Measurements from ENCODE around the gene DNLZ.

The DNLZ gene

GRCh38 chr9:136335296-136336155 lies 28.0 kb downstream of the DNLZ start:
- peaks cover 4% of the 10 kb centered on the region for H3K27me3 Mint-ChIP-seq
- DNase-seq (ENCODE audit: low spot score in 2 of 2), result no peak
- no peaks in the 10 kb centered on the region for H3K36me3 Mint-ChIP-seq
- no peak for ATAC-seq (ENCODE audit: low read depth)
- H3K4me3 Mint-ChIP-seq, result no peak overlapping the region
- H3K9me3 Mint-ChIP-seq, result no peaks in the 10 kb centered on the region
- H3K27ac Mint-ChIP-seq, result no peak overlapping the region
- H3K4me1 Mint-ChIP-seq, result no peaks in the 10 kb centered on the region

GRCh38 chr9:136334541-136334940 lies 29.0 kb downstream of the DNLZ start:
- no peaks in the 10 kb centered on the region for H3K9me3 Mint-ChIP-seq
- peaks cover 5% of the 10 kb centered on the region for H3K27me3 Mint-ChIP-seq
- no peak overlapping the region for H3K4me3 Mint-ChIP-seq
- no peak overlapping the region for H3K27ac Mint-ChIP-seq
- H3K4me1 Mint-ChIP-seq, result no peaks in the 10 kb centered on the region
- H3K36me3 Mint-ChIP-seq, result no peaks in the 10 kb centered on the region
- ATAC-seq (ENCODE audit: low read depth) (no peak), DNase-seq (ENCODE audit: low spot score in 2 of 2) (no peak)

DNA sequence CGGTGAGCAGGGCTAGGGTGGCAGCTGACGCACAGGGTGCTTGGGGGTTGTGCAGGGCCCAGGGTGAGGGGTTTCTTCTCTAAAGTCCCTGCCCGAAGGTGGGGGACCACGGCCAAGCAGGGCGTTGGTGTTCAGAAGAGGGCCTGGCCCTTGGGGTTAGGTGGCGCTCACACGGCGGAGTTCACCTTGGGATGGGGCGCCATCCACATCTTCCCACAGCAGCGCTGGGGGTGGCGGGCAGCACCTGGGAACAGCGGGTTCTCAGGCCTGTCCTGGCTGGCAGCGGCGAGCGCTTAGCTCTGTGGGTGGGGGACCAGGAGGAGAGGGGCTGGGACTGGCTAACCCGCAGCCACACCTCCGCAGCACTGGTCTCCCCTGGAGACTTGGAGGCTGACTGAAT lies 30.1 kb downstream of the DNLZ start:
- Mint-ChIP-seq H3K9me3 (no peaks in the 10 kb centered on the region), H3K27me3 (peaks cover 7% of the 10 kb centered on the region), H3K4me1 (peaks cover 2% of the 10 kb centered on the region), H3K36me3 (no peaks in the 10 kb centered on the region), H3K27ac (no peak overlapping the region), H3K4me3 (no peak overlapping the region)
- ATAC-seq (ENCODE audit: low read depth) (no peak), DNase-seq (ENCODE audit: low spot score in 2 of 2) (no peak)

GRCh38 chr9:136333045-136333444 lies 30.5 kb downstream of the DNLZ start:
- Mint-ChIP-seq H3K4me1 (peaks cover 2% of the 10 kb centered on the region), H3K9me3 (no peaks in the 10 kb centered on the region), H3K36me3 (no peaks in the 10 kb centered on the region), H3K4me3 (no peak overlapping the region), H3K27ac (no peak overlapping the region), H3K27me3 (peaks cover 7% of the 10 kb centered on the region)
- ATAC-seq (ENCODE audit: low read depth), result no peak
- DNase-seq (ENCODE audit: low spot score in 2 of 2), result no peak

GRCh38 chr9:136332482-136332983 lies 31.0 kb downstream of the DNLZ start:
- DNase-seq (ENCODE audit: low spot score in 2 of 2) (no peak), ATAC-seq (ENCODE audit: low read depth) (no peak)
- Mint-ChIP-seq H3K36me3 (no peaks in the 10 kb centered on the region), H3K27me3 (peaks cover 7% of the 10 kb centered on the region), H3K9me3 (no peaks in the 10 kb centered on the region), H3K27ac (no peak overlapping the region), H3K4me3 (no peak overlapping the region), H3K4me1 (peaks cover 2% of the 10 kb centered on the region)

DNA sequence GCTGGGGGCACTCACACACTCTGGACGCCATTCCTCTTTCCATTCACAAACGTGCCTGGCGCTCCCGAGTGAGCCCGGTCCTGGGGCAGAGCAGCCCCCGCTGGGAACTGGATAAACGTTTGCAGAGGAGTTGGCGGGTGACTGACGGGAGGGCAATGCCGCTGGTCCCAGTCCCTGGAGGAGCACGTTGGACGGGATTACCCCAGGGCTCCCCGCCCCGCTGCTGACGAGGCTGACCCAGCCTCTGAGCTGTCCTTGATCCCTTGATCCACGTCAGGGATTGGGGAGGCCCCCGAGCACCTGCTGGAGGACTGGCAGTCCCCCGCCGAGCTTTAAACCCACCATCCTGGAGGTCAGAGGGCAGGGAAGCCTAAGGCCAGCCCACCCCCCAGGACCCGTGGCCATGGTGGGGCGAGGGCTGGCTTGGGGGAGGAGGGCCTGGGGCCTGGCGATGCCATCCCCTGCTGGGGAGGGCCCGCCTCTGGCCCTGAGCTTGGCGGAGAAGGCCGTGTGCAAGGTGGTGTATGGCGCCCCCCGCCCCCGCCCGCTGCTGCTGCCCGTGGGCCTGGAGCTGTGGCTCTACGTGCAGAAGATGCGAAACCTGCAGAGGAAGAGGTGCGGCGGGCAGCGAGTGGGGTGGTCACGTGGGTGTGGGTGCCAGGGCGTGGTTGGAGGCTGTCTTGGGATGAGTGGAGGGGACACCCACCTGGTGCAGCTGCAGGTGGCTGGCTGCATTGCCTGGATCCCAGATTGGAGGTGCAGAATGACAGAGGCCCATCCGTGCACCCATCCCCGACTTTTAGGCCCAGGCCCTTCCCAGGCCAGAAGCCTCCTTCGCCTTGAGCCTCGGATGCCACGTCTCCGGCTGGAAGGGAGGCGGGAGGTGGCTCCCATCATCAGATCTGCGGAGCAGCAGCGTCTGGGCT lies 31.7 kb downstream of the DNLZ start:
- no peaks in the 10 kb centered on the region for H3K9me3 Mint-ChIP-seq
- peaks cover 3% of the 10 kb centered on the region for H3K4me1 Mint-ChIP-seq
- no peaks in the 10 kb centered on the region for H3K36me3 Mint-ChIP-seq
- no peak overlapping the region for H3K4me3 Mint-ChIP-seq
- H3K27ac Mint-ChIP-seq, result no peak overlapping the region
- peaks cover 7% of the 10 kb centered on the region for H3K27me3 Mint-ChIP-seq
- DNase-seq (ENCODE audit: low spot score in 2 of 2) (no peak), ATAC-seq (ENCODE audit: low read depth) (no peak)

DNA sequence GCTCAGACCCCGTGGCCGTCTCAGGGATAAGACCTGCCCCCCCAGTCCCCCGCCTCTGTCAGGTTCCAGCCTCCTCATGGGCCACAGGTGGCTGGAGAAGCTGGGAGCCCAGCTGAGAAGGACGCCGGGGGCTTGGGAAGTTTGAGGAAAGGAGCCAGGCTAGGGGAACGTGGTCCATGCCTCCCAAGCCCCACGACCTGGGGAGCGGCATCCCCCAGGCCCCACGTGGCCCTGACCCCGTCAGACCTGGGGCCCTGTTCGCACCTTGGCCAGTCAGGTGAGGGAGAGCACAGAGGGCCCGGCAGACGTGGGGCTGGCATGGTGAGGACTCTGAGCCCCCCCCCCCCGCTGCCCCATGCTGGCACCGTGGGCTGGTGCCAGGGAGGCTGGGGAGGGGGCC lies 32.5 kb downstream of the DNLZ start:
- Mint-ChIP-seq H3K4me1 (peaks cover 4% of the 10 kb centered on the region), H3K9me3 (no peaks in the 10 kb centered on the region), H3K27me3 (peaks cover 7% of the 10 kb centered on the region)

GRCh38 chr9:136330406-136330990 lies 33.0 kb downstream of the DNLZ start:
- ATAC-seq (ENCODE audit: low read depth) (no peak), DNase-seq (ENCODE audit: low spot score in 2 of 2) (no peak)
- H3K27ac Mint-ChIP-seq, result no peak overlapping the region
- no peaks in the 10 kb centered on the region for H3K9me3 Mint-ChIP-seq
- peaks cover 7% of the 10 kb centered on the region for H3K27me3 Mint-ChIP-seq
- no peak overlapping the region for H3K4me3 Mint-ChIP-seq
- no peaks in the 10 kb centered on the region for H3K36me3 Mint-ChIP-seq
- peaks cover 4% of the 10 kb centered on the region for H3K4me1 Mint-ChIP-seq

More for the DNA sequence above, 32.5 kb downstream of the DNLZ start:
- Mint-ChIP-seq H3K4me3 (no peak overlapping the region), H3K36me3 (no peaks in the 10 kb centered on the region), H3K27ac (no peak overlapping the region)
- no peak for ATAC-seq (ENCODE audit: low read depth)
- no peak for DNase-seq (ENCODE audit: low spot score in 2 of 2)

DNA sequence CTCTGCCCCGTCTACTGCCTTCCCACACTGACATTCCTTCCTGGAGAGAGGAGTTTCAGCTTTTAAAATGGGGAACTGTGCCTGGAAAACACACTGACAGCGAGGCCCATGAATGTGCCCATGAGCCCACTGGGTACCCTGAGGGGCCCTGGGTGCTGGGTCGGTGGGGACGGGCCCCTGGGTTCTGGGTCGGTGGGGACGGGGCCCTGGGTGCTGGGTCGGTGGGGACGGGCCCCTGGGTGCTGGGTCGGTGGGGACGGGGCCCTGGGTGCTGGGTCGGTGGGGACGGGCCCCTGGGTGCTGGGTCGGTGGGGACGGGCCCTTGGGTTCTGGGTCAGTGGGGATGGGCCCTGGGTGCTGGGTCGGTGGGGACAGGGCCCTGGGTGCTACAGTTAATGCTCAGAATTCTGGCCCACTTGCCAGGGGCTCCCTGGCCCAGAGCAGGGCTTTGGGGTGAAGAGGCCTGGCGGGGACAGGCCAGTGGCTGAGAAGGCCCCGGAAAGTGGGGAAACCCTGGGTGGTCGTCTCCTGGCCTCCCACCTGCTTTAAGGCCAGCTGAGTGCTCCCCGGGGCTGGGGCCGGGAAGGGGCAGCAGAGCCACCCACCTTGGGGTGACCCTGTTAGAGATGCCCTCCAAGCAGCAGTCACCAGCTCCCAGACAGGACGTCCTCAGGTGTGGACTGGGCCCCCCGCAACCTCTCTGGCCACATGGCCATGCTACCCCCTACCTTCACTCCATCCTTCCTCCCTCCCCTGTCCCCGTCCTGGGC lies 33.7 kb downstream of the DNLZ start:
- no peak for ATAC-seq (ENCODE audit: low read depth)
- Mint-ChIP-seq H3K4me1 (peaks cover 4% of the 10 kb centered on the region), H3K27ac (no peak overlapping the region), H3K9me3 (no peaks in the 10 kb centered on the region), H3K36me3 (no peaks in the 10 kb centered on the region), H3K27me3 (peaks cover 10% of the 10 kb centered on the region), H3K4me3 (no peak overlapping the region)
- DNase-seq (ENCODE audit: low spot score in 2 of 2), result no peak

- Mint-ChIP-seq H3K36me3 (no peaks in the 10 kb centered on the region), H3K4me1 (peaks cover 4% of the 10 kb centered on the region), H3K9me3 (no peaks in the 10 kb centered on the region), H3K27ac (no peak overlapping the region), H3K4me3 (no peak overlapping the region), H3K27me3 (peaks cover 10% of the 10 kb centered on the region)
- ATAC-seq (ENCODE audit: low read depth), result no peak
- DNase-seq (ENCODE audit: low spot score in 2 of 2), result no peak
Measured at GRCh38 chr9:136329211-136329627, 34.3 kb downstream of the DNLZ start.

DNA sequence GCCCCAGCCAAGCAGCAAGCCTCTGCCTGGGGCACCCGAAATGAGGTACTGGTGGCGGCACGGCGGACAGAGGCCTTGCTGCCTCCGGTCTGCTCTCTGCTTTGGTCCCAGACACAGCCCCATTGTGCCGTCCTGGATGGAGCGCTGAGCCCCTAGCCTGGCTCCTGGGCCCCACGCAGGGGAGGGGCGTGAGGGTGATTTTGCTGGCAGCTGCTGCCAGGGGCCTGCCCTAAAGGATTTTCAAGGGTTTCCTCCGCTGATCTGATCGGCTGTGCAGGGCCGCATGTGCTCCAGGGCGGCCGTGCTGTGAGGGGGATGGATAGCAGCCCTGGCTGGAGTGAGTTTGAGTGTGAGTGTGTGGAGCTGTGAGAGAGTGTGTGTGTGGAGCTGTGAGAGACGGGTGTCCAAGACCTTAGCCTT lies 34.9 kb downstream of the DNLZ start:
- H3K36me3 Mint-ChIP-seq, result no peaks in the 10 kb centered on the region
- no peaks in the 10 kb centered on the region for H3K9me3 Mint-ChIP-seq
- no peak for ATAC-seq (ENCODE audit: low read depth)
- no peak overlapping the region for H3K27ac Mint-ChIP-seq
- peaks cover 4% of the 10 kb centered on the region for H3K4me1 Mint-ChIP-seq
- H3K4me3 Mint-ChIP-seq, result peak overlapping the region; percentile 17
- H3K27me3 Mint-ChIP-seq, result peaks cover 12% of the 10 kb centered on the region
- no peak for DNase-seq (ENCODE audit: low spot score in 2 of 2)

DNA sequence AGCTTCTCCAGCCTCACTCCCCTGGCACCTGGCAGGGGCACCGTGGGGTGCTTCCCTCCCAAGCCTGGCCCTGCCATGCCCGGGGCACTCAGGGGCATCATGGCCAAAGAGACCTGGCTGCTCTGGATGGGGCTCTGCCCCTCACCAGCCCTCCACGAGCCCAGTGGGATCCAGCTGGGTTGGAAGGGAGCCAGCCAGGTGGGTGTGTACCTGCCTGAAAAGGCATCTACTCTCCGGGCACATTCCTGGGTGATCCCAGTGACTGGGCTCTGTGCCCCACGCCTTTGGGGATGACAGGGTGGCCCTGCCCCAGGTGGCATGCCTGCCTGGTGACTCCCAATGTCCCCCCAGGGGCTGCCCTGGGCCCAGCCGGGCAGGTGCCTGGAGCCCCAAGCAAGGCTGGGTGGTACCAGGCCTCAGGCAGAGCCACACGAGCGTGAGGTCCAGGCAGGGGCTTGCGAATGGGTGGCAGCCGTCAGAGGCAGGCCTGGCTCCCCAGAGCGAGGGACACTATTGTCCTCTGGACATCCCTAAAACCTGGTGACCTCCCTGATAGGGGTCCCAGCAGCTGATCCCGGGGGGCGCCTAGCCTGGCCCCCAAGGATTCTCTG lies 35.4 kb downstream of the DNLZ start:
- Mint-ChIP-seq H3K36me3 (no peaks in the 10 kb centered on the region), H3K27me3 (peaks cover 12% of the 10 kb centered on the region), H3K4me1 (peaks cover 4% of the 10 kb centered on the region), H3K27ac (no peak overlapping the region), H3K4me3 (peak overlapping the region; percentile 17), H3K9me3 (no peaks in the 10 kb centered on the region)
- no peak for ATAC-seq (ENCODE audit: low read depth)
- DNase-seq (ENCODE audit: low spot score in 2 of 2), result no peak

Data from memory B cell (primary cell).